Measurements from ENCODE around the gene ADK. TPM values are rescaled to one million over a fixed set of nuclear protein-coding genes. Genes with fewer than 3 reads are reported as not detected.

ADK gene
- total RNA-seq, 1 donor from 2014 or later: 31.9 TPM

DNA sequence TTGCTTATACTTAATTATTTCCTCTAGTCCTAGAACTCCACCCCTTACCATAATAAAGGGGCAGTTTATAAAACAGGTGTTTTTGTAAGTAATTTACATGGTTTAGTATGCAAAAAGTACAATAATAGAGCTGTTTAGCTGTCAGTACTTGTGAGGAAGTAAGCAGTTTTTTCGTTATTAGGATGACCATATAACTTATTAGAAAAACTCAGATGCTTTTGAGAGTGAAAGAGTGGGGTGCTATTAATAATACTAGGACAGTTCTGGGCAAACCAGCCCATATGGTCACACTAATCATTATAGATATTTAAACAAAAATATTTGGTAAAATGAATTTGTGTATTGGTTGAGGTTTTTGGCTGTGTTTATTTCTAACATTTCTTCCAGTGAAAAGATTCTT is 473.5 kb downstream of the ADK start:
- TF ChIP-seq, protein P1, sequence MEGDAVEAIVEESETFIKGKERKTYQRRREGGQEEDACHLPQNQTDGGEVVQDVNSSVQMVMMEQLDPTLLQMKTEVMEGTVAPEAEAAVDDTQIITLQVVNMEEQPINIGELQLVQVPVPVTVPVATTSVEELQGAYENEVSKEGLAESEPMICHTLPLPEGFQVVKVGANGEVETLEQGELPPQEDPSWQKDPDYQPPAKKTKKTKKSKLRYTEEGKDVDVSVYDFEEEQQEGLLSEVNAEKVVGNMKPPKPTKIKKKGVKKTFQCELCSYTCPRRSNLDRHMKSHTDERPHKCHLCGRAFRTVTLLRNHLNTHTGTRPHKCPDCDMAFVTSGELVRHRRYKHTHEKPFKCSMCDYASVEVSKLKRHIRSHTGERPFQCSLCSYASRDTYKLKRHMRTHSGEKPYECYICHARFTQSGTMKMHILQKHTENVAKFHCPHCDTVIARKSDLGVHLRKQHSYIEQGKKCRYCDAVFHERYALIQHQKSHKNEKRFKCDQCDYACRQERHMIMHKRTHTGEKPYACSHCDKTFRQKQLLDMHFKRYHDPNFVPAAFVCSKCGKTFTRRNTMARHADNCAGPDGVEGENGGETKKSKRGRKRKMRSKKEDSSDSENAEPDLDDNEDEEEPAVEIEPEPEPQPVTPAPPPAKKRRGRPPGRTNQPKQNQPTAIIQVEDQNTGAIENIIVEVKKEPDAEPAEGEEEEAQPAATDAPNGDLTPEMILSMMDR (IDR thresholded peaks at IDR 0.05): no peak
- H3K9me3 Mint-ChIP-seq (ENCODE audit: low read depth): peaks cover 17% of the 10 kb centered on the region
- no peak for DNase-seq (ENCODE audit: low spot score)
- peaks cover 16% of the 10 kb centered on the region for H3K36me3 Mint-ChIP-seq (ENCODE audit: low read depth)
- no peak overlapping the region for H3K4me3 Mint-ChIP-seq (ENCODE audit: unreplicated experiment)
- no peaks in the 10 kb centered on the region for H3K27me3 Mint-ChIP-seq (ENCODE audit: low read depth)
- no peaks in the 10 kb centered on the region for H3K4me1 Mint-ChIP-seq (ENCODE audit: low read depth)
- H3K27ac Mint-ChIP-seq (ENCODE audit: unreplicated experiment): no peak overlapping the region

DNA sequence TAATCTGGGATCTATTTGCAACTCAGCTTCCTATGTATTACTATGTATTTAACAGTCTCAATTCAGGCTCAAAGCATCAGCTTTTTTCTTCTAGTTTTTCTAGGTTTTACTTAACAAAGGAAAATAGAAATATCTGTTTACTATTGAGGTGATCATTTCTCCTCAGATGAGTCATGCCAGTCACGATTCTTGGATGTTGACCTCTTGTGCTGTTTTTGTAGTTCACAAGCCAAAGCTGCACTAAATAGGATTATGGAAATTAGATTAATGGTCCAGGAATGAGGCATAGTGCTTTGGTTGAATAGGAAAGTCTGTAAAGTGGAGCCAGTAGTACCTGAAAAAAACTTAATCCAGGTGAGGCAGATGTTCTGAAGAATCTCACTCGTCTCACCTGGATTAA is 477.1 kb downstream of the ADK start:
- peaks cover 8% of the 10 kb centered on the region for H3K36me3 Mint-ChIP-seq (ENCODE audit: low read depth)
- H3K4me3 Mint-ChIP-seq (ENCODE audit: unreplicated experiment): no peak overlapping the region
- no peaks in the 10 kb centered on the region for H3K9me3 Mint-ChIP-seq (ENCODE audit: low read depth)
- peaks cover 5% of the 10 kb centered on the region for H3K4me1 Mint-ChIP-seq (ENCODE audit: low read depth)
- H3K27me3 Mint-ChIP-seq (ENCODE audit: low read depth): no peaks in the 10 kb centered on the region
- TF ChIP-seq, protein P1 (IDR thresholded peaks at IDR 0.05): no peak
- no peak overlapping the region for H3K27ac Mint-ChIP-seq (ENCODE audit: unreplicated experiment)
- no peak for DNase-seq (ENCODE audit: low spot score)

DNA sequence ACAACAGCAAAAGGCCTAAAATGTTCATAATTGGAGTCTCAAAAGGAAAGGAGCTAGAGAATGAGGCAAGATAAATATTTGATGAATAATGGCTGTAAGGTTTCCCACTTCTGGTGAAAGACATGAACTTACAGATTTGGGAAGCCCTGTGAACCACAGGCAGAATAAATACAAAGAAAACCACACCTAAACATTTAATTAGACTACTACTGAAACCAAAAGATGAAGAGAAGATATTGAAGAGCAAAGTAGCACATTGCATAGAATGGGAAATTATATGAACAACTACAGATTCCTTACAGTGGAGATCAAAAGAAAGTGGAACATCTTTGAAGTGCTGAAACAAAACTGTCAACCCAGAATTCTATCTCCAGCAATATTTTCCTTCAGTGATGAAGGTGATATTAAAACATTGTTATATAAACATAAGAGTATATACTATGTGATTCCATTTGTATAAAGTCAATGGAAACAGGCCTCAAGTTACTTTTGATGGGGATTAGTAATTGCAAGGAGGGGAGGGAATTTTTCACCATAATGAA is 484.0 kb downstream of the ADK start:
- Mint-ChIP-seq H3K9me3 (ENCODE audit: low read depth) (peaks cover 14% of the 10 kb centered on the region), H3K4me3 (ENCODE audit: unreplicated experiment) (no peak overlapping the region), H3K27me3 (ENCODE audit: low read depth) (no peaks in the 10 kb centered on the region), H3K36me3 (ENCODE audit: low read depth) (peaks cover 19% of the 10 kb centered on the region), H3K27ac (ENCODE audit: unreplicated experiment) (no peak overlapping the region), H3K4me1 (ENCODE audit: low read depth) (peaks cover 8% of the 10 kb centered on the region)
- no peak for DNase-seq (ENCODE audit: low spot score)
- TF ChIP-seq, protein P1 (IDR thresholded peaks at IDR 0.05): no peak

GRCh38 chr10:74635655-74636054 is 484.6 kb downstream of the ADK start:
- H3K9me3 Mint-ChIP-seq (ENCODE audit: low read depth): peaks cover 14% of the 10 kb centered on the region
- no peaks in the 10 kb centered on the region for H3K27me3 Mint-ChIP-seq (ENCODE audit: low read depth)
- TF ChIP-seq, protein P1 (IDR thresholded peaks at IDR 0.05): no peak
- DNase-seq (ENCODE audit: low spot score): no peak
- no peak overlapping the region for H3K4me3 Mint-ChIP-seq (ENCODE audit: unreplicated experiment)
- peaks cover 19% of the 10 kb centered on the region for H3K36me3 Mint-ChIP-seq (ENCODE audit: low read depth)
- peaks cover 9% of the 10 kb centered on the region for H3K4me1 Mint-ChIP-seq (ENCODE audit: low read depth)
- H3K27ac Mint-ChIP-seq (ENCODE audit: unreplicated experiment): no peak overlapping the region

GRCh38 chr10:74637685-74638084 is 486.7 kb downstream of the ADK start:
- Mint-ChIP-seq H3K4me3 (ENCODE audit: unreplicated experiment) (no peak overlapping the region), H3K9me3 (ENCODE audit: low read depth) (peaks cover 14% of the 10 kb centered on the region), H3K27me3 (ENCODE audit: low read depth) (no peaks in the 10 kb centered on the region), H3K36me3 (ENCODE audit: low read depth) (peaks cover 12% of the 10 kb centered on the region), H3K27ac (ENCODE audit: unreplicated experiment) (no peak overlapping the region), H3K4me1 (ENCODE audit: low read depth) (peaks cover 12% of the 10 kb centered on the region)
- no peak for DNase-seq (ENCODE audit: low spot score)
- TF ChIP-seq, protein P1 (IDR thresholded peaks at IDR 0.05): no peak

All from chondrocyte (in vitro differentiated cells).